GM12891 (cell line): ENCODE measurements around the gene RAB7B.

ENCODE experiments used
- PAX5 ChIP-seq: IDR thresholded peaks from 2 replicates; pipeline ENCODE4 v1.6.1; 2011; ENCODE audit warnings: low read length, moderate library complexity, mild to moderate bottlenecking; ENCODE audit not compliant: insufficient read depth, severe bottlenecking
- POLR2A ChIP-seq: IDR thresholded peaks from 2 replicates; pipeline ENCODE4 v1.6.1; 2011; ENCODE audit warnings: low read depth, low read length, control low read depth
- POLR2AphosphoS5 ChIP-seq: IDR thresholded peaks from 2 replicates; pipeline ENCODE4 v1.6.1; 2011; ENCODE audit warnings: low read depth, low read length, control low read depth
- POU2F2 ChIP-seq: IDR thresholded peaks from 2 replicates; pipeline ENCODE4 v1.6.1; 2011; ENCODE audit warnings: low read depth, mild to moderate bottlenecking, control low read depth, low read length, moderate library complexity
- SPI1 ChIP-seq: IDR thresholded peaks from 2 replicates; pipeline ENCODE4 v1.6.1; 2011; ENCODE audit warnings: low read depth, low read length, control low read depth
- TAF1 ChIP-seq: IDR thresholded peaks from 2 replicates; pipeline ENCODE4 v1.6.1; 2011; ENCODE audit warnings: low read depth, low read length, control low read depth

DNA sequence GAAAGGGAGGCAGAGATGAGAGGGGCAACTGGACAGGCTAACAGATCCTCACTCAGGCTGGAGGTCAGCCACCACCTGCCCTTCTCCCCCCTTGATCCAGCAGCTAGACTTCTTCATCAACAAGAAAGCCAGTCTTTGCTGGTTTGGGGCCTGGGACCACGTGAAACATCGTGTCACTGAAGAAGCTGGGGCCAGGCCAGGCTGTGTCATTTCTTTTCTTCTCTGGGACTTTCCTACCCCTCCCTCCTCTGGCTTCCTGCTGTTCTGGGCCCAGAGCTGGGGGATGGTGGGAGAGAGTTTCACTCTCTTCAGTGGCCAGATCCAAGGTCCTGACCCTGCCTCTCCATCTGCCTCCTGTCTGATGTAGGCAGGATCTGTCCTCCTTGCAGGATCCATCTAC is 41.8 kb downstream of the RAB7B start:
- no peak for TF ChIP-seq POLR2A
- no peak for TF ChIP-seq SPI1
- no peak for TF ChIP-seq POLR2AphosphoS5
- TF ChIP-seq TAF1, result no peak
- no peak for TF ChIP-seq POU2F2
- no peak for TF ChIP-seq PAX5
